DMS53 treated with DMSO at 0.1 percent for 48 hours (cell line): ENCODE results near the gene DNAJC5G.
"Not testable (repeated sequence)": the region's sequence is repeated elsewhere in the genome, so short reads cannot be mapped to it uniquely, and the experiment has no call there.

Experiments
- DNase-seq: peaks from one replicate; lab custom pipeline; 2025; ENCODE audit not compliant: unreplicated experiment; lab: John Stamatoyannopoulos, UW

The DNAJC5G gene

DNA sequence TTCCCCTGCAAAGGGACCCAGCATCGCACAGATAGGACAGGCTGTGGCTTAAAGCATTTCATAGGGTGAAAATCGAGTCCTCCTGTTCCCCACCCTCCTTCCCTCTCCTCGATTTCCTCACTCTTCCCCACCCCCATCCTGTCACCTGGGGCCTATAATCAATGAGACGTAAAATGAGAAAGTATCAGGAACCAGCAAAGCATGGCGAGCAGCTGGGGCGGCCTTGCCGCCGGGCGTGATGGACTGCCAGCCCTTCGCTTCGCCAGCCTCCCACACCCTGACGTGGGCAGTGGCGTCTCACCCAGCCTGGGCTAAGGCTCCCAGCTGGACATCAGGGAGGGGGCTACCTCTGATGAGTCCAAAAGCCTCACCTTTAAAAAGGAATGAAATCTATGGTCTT is 23.5 kb upstream of the DNAJC5G start:
- DNase-seq = no peak

DNA sequence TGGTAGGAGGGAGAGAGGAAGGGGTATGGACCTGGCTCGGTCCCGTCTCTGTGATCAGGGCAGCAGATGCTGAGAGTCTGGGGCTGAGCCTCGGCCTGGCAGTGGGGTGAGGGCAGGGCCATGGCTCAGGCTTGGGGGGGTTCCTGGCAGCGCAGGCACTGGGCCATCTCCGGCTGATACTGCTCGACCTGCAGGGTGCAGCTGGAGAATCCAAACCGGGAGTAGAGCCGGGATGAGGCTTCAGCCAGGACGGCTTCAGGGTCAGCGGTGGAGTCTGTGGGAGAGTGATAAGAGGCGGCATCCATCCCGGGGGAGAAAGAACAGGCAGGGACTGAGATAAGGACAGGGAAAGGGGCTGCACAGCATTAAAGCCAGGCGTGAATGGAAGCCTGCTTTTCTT is 20.0 kb upstream of the DNAJC5G start:
- DNase-seq = no peak

GRCh38 chr2:27255660-27256059 is 19.6 kb upstream of the DNAJC5G start:
- DNase-seq = no peak

GRCh38 chr2:27256855-27257454 is 18.3 kb upstream of the DNAJC5G start:
- no peak for DNase-seq

DNA sequence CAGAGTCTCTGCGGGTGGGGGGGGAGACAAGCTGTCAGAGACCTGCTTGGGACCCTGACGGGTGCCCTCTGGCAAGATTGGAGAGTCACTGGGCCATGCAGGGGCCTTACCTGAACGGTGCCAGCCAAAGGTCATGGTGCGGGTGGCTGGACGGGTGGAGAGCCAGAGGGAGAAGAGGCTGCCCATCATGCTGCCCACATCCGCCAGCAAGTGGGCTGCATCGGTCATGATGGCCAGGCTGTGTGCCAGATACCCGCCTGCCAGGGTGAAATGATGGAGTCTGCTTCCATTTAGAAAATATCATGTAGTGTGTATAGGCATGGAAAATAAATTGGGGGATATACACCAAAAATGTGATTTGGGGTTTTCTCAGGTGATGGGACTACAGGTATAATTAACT is 17.2 kb upstream of the DNAJC5G start:
- no peak for DNase-seq

GRCh38 chr2:27261241-27261925 is 13.8 kb upstream of the DNAJC5G start:
- DNase-seq = no peak

GRCh38 chr2:27261926-27262298 is 13.3 kb upstream of the DNAJC5G start:
- DNase-seq = no peak

- DNase-seq = no peak
Measured at GRCh38 chr2:27262379-27263286, 12.6 kb upstream of the DNAJC5G start, which contains the start of gene SLC30A3. TSS of gene SLC30A3 (minus strand) at chr2:27263047. CDS start at chr2:27262906, 141 bp downstream.

DNA sequence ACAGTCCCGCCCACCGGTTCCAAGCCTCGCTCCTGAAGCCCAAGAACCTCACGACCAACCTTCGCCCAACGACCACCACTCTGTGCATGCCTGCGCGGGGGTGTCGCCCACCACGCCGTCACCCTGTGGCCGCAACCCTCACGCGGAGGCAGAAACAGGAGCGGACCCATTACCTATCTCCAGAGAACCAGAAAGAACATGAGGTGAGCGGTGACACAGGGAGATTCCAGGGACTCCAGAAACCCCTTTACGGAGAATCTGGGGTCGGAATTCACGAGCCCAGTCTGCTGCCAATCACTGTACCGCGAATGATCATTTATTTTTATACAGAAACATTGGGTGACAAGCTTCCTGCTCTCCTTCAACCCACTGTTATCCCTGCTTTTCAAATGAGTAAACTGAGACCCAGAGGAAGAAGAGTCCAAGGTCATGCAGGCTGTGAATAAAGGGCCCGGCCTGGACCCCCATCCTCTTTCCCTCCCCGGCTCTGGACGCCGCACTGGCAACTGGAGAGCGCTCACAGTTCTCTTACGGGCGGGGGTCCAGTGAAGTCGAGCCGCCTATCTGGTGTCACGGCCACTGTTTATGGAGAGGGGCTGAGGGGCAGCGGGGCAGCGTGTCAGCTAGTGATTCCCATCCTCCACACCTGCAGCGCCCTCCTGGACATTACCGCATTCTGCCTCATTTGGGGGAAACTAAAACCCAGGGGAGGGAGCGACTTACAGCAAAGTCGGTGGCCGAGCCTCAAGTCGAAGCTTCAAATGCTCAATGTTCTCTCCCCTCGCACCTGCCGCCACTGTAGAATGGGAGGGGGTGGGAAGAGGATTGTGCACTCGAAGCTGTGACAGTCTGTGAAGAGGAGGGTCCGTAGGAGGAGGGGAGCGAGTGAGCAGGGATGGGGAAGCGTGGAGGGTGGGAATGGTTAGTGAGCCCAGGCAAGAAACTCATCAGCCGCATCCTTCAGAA is 11.7 kb upstream of the DNAJC5G start:
- no peak for DNase-seq

GRCh38 chr2:27264253-27264752 is 10.9 kb upstream of the DNAJC5G start:
- no peak for DNase-seq

DNA sequence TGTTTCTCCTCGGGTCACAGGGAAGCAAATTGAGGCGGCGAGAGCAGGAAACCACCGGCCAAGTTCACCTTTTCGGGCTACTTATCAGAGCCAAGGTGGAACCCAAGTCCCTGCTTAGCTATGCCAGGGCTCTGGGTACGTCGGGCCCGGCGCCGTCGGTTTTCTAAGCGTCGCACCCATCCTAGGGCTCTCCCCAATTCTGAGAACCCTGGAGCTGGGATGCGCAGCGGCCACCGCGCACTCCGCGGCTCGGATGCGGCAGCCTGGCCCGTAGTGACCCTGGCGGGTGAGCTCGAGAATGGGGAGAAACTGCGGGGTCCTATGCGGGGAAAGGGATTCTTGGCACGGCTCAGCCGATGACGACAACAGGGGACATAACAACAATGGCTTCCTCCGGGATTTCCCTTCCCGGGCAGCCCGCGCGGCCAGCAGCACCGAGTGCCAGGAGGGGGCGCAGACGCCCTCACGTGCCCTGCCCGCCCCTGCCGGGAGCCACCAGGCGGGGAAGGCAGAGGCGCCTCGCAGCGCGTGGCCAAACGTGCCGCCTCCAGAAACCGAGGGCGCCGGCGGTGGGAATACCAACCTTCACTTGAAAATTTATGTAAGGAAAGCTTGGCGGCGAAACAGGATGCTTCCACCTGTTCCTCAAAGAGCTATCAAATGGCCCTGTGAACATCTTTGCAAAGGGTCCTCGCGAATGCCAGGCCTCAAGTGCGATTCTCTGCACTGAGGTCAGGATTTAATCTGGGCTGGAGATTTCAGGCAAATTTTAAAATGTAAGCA is 10.3 kb upstream of the DNAJC5G start:
- peak; percentile 9 for DNase-seq

DNA sequence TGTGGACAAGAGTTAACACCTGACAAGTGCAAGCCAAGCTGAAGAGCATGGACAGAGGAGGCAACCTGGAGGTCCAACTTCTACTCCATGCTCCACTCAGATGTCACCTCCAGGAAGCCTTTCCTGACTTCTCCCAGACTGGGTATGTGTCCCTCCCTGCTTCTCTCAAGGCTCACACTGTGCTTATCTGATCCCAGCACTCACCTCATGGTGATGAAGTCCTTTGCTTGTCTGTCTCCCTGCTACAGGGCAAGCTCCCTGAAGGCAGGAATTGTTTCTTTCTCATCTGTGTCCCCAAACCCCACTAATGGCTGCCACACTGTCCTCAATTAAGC is 9.7 kb upstream of the DNAJC5G start:
- DNase-seq = no peak

DNA sequence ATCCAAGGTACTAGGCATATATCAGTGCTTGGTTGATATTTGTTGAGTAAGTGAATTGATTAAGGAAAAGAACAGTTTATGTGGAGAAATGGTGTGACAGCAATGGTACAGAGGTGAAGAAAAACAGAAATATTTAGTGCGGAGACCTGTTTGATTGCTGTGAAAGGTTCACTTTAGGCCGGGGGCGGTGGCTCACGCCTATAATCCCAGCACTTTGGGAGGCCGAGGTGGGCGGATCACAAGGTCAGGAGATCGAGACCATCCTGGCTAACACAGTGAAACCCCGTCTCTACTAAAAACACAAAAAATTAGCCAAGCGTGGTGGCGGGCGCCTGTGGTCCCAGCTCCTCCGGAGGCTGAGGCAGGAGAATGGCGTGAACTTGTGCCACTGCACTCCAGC is 6.9 kb upstream of the DNAJC5G start:
- DNase-seq = not testable (repeated sequence)

DNA sequence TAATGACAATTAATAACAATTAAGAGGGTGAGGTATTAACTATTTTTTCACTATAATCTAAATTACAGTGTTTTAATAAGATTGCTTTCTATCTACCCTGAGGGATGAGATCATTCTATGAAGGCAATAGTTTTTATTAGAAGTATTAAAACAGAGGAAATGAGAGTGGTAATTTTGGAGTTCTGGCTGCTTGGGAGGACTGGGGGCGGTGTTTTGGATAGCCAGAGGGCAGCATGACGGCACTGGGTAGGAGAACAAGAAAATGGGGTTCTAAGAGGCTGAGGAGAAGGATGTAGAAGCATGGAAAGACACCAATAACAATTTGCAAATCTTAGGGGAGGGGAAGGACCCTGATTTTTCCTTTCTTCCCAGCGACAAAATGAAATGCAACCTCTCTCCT is 5.1 kb upstream of the DNAJC5G start:
- no peak for DNase-seq

GRCh38 chr2:27270670-27271069 is 4.6 kb upstream of the DNAJC5G start:
- no peak for DNase-seq

DNA sequence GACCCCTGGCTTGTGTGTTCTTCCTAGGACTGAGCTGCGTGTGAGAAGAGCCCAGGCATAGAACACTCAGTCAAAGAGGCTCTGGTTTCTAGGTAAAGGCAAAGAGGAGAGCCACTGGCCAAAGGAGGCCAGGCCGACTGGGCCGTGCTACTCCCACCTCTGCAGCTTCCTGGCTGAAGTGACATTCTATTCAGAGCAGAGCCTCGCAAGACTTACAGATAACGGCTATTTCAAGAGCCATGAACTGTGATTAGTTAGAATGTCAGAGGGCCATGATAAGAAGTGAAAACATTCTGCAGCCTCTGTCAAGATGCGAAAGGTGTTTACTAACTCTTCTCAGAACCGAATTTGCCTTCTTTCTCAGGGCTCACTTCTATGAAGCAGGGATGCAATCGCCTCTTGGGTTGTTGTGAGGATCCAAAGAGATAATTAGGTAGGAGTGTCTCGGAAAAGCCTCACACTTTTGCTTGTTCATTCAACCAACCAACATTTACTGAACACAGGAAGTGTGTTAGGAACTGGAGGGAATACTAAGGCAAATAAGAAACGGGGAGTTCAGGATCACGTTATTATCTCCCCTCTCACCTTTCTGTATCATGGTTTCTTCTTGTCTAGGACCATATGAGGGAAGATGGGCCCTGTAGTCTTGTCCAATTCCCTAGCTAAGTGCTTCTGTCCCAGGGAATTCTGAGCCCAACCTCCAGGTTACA is 3.4 kb upstream of the DNAJC5G start:
- DNase-seq = no peak

DNA sequence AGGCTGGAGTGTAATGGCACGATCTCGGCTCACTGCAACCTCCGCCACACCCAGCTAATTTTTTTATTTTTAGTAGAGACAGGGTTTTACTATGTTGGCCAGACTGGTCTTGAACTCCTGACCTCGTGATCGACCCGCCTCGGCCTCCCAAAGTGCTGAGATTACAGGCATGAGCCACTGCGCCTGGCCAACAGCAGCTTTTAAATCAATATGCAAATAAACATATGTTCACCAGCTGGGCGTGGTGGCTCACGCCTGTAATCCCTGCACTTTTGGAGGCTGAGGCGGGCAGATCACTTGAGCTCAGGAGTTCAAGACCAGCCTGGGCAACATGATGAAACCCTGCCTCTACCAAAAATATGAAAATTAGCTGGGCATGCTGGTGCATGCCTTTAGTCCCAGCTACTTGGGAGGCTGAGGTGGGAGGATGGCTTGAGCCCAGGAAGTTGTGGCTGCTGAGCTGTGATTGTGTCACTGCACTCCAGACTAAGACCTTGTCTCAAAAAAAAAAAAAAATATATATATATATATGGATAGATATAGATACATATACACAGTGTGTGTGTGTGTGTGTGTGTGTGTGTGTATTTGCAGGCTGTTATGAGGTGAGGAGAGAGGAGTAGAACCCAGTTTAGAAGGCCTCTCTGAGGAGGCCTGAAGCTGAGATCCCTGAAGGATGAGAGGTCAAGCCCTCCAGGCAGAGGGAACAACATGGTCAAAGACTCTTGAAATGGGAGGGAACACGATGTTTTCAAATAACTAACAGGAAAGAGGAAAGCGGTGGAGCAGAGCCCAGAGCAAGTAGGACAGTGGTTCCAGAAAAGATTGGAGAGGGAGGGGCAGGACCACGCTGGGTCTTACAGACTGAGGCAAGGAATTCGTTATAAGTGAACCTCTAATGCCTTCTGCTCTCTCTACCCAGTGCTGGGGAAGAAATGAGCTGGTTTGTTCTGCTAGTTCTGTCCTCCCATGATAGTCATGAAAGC is 2.4 kb upstream of the DNAJC5G start:
- not testable (repeated sequence) for DNase-seq

GRCh38 chr2:27278010-27278409 is 2.8 kb downstream of the DNAJC5G start:
- no peak for DNase-seq
